ENCODE data around the gene NME7. TPM values are rescaled to one million over a fixed set of nuclear protein-coding genes. Genes with fewer than 3 reads are reported as not detected.

Gene NME7
- total RNA-seq, 1 experiment from 2014 or later, result 13.2 TPM

DNA sequence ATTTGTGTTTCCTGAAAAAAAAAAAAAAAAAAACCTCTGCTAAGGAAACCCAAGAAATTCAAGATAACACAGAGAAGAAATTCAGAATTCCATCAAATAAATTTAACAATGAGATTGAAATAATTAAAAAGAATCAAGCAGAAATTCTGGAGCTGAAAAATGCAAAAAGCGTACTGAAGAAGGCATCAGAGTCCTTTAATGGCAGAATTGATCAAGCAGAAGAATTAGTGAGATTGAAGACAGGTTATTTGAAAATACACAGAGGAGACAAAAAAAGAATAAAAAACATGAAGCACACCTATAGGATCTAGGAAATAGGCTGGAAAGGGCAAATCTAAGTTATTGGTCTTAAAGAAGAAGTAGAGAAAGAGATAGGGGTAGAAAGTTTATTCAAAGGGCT is 38.2 kb downstream of the NME7 start:
- no peak for DNase-seq
- H2BK20ac ChIP-seq (ENCODE audit: low read depth, low read length, poor library complexity, severe bottlenecking), result no peak overlapping the region
- H2BK15ac ChIP-seq (ENCODE audit: low read depth, low read length), result no peak overlapping the region
- no peak overlapping the region for H3K14ac ChIP-seq (ENCODE audit: insufficient read depth, low read length)
- H3T11ph ChIP-seq (ENCODE audit: low read length), result no peak overlapping the region
- no peaks in the 10 kb centered on the region for H3K23me2 ChIP-seq (ENCODE audit: insufficient read length, low read depth, low read length, poor library complexity, severe bottlenecking)
- no peak overlapping the region for H2AFZ ChIP-seq (ENCODE audit: low read length)
- H2AK5ac ChIP-seq (ENCODE audit: insufficient read length, low read length), result no peak overlapping the region
- no peak overlapping the region for H3K23ac ChIP-seq (ENCODE audit: insufficient read length, low read depth, low read length)
- no peaks in the 10 kb centered on the region for H3K27me3 Mint-ChIP-seq (ENCODE audit: low read depth)
- no peak overlapping the region for H3K9ac ChIP-seq (ENCODE audit: extremely low read depth, insufficient read length, low read length)
- peaks cover 0 to 5% (median 2%) of the 10 kb centered on the region in 3 experiments; a peak in 4 of 7 replicates for H3K36me3 Mint-ChIP-seq (ENCODE audit: insufficient read depth in 1 of 3, low read depth in 3 of 3)
- peaks cover 3 to 7% of the 10 kb centered on the region in 2 experiments; a peak in 2 of 5 replicates for H3K9me3 Mint-ChIP-seq
- no peak overlapping the region for H3K4ac ChIP-seq (ENCODE audit: low read depth, low read length)
- H3K4me1 ChIP-seq (ENCODE audit: insufficient read depth, low read length), result no peaks in the 10 kb centered on the region
- no peak overlapping the region; a peak in 1 of 7 replicates for H3K27ac Mint-ChIP-seq
- no peak overlapping the region for H3K4me3 Mint-ChIP-seq
- TF ChIP-seq, protein P1, sequence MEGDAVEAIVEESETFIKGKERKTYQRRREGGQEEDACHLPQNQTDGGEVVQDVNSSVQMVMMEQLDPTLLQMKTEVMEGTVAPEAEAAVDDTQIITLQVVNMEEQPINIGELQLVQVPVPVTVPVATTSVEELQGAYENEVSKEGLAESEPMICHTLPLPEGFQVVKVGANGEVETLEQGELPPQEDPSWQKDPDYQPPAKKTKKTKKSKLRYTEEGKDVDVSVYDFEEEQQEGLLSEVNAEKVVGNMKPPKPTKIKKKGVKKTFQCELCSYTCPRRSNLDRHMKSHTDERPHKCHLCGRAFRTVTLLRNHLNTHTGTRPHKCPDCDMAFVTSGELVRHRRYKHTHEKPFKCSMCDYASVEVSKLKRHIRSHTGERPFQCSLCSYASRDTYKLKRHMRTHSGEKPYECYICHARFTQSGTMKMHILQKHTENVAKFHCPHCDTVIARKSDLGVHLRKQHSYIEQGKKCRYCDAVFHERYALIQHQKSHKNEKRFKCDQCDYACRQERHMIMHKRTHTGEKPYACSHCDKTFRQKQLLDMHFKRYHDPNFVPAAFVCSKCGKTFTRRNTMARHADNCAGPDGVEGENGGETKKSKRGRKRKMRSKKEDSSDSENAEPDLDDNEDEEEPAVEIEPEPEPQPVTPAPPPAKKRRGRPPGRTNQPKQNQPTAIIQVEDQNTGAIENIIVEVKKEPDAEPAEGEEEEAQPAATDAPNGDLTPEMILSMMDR (conservative IDR thresholded peaks at IDR 0.05), result no peak
- no peaks in the 10 kb centered on the region for H4K20me1 ChIP-seq (ENCODE audit: control insufficient read depth, insufficient read depth, insufficient read length)
- no peaks in the 10 kb centered on the region for H3K79me2 ChIP-seq (ENCODE audit: insufficient read depth, low read length)
- H2BK120ac ChIP-seq (ENCODE audit: low read depth, low read length, poor library complexity, severe bottlenecking), result no peak overlapping the region
- no peak overlapping the region for H4K91ac ChIP-seq (ENCODE audit: insufficient read length, low read depth, low read length)
- H2BK5ac ChIP-seq (ENCODE audit: insufficient read length, low read length), result no peak overlapping the region
- WGBS (ENCODE audit: extremely low coverage, insufficient read length, low lambda C conversion rate), result no CpG with 5 or more reads among the region's 1 CpG
- H4K8ac ChIP-seq (replicated peaks; ENCODE audit: insufficient read length, low read depth, low read length), result no peak overlapping the region
- H2BK12ac ChIP-seq (ENCODE audit: insufficient read length, low read depth, low read length), result no peak overlapping the region
- H3K27me3 ChIP-seq (ENCODE audit: insufficient read depth, low read length), result no peaks in the 10 kb centered on the region
- no peaks in the 10 kb centered on the region for H3K9me3 ChIP-seq (ENCODE audit: control insufficient read depth, low read depth, low read length)
- H3K4me2 ChIP-seq (ENCODE audit: insufficient read depth, insufficient read length, low read length), result no peak overlapping the region
- H3K27ac ChIP-seq (ENCODE audit: insufficient read length, low read depth, low read length), result no peak overlapping the region
- no peak overlapping the region for H3K18ac ChIP-seq (ENCODE audit: insufficient read length, low read depth, low read length)
- no peak overlapping the region for H3K56ac ChIP-seq (ENCODE audit: insufficient read length, low read depth, low read length)
- H3K79me1 ChIP-seq (ENCODE audit: insufficient read depth, low read depth, low read length, poor library complexity, severe bottlenecking), result no peaks in the 10 kb centered on the region
- peaks cover 11 to 17% of the 10 kb centered on the region in 2 experiments for H3K4me1 Mint-ChIP-seq
- no peak overlapping the region for H4K5ac ChIP-seq (ENCODE audit: insufficient read length, low read depth, low read length)

Measured in H9 (cell line).